HG03039 (cell line): Measurements from ENCODE around the gene CYB5B.

Source experiments
- ATAC-seq: cut with Tn5 transposase; IDR thresholded peaks from one replicate; pipeline ENCODE4 v1.9.1; 2021; ENCODE audit warnings: mild to moderate bottlenecking, moderate library complexity; ENCODE audit not compliant: unreplicated experiment

CYB5B gene

DNA sequence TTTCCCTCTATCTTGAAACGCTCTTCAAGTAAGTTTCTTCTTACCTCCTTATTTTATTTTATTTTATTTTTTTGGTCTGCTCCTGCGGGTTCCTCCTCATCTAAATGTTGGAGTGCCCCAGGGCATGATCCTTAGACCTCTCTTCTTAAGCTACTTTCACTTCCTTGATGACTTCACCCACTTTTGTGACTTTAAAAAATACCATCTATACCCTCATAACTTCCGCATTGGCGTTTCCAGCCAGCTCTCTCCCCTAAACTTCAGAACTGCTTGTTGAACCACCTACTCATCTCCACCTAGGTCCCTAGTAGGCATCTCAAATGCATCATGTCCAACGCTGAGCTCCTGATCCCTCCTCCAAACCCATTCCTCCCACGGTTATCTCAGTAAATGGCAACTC, 89.9 kb downstream of the CYB5B start:
- ATAC-seq = no peak
